OCI-LY7 (cell line): ENCODE data around the gene KAZN.

Experiments used
- CTCF ChIP-seq: fragments of 200-600 bp; sonication (generic); conservative IDR thresholded peaks from 2 replicates; pipeline ENCODE4 v1.5.1; 2014; ENCODE audit warnings: mild to moderate bottlenecking, antibody characterized with exemption, low read length, moderate library complexity, mixed read lengths
- EZH2phosphoT487 ChIP-seq: fragments of 200-600 bp; sonication (generic); IDR thresholded peaks from 2 replicates; pipeline ENCODE4 v1.6.1; 2018; ENCODE audit warnings: low read depth, borderline replicate concordance, mild to moderate bottlenecking, mixed run types, antibody characterized with exemption, low read length, moderate library complexity, mixed read lengths

GRCh38 chr1:14777516-14778506, 179.3 kb downstream of the KAZN start:
- TF ChIP-seq EZH2phosphoT487 (no peak), CTCF (no peak)
